Esophagus squamous epithelium (tissue), 5 donors: Measurements from ENCODE around the gene DVL1. TPM values are rescaled to one million over a fixed set of nuclear protein-coding genes. Genes with fewer than 3 reads are reported as not detected.

Experiments used
- DNase-seq: peaks from one replicate; lab custom pipeline; 2025; lab: John Stamatoyannopoulos, UW
- H3K27ac ChIP-seq, 4 donors: fragments of 200-600 bp; sonication (generic); one replicate each; pipeline ENCODE4 v1.5.1; 2016 to 2019; ENCODE audit warnings: mild to moderate bottlenecking in 1 of 4
- H3K27me3 ChIP-seq, 4 donors: fragments of 200-600 bp; sonication (generic); 1 replicate in 3 of 4; 2 replicates in 1 of 4; pipeline versions ENCODE4 v1.5.1 to v1.6.0; 2017 to 2021; ENCODE audit warnings: antibody characterized with exemption in 1 of 4
- H3K36me3 ChIP-seq, 3 donors: fragments of 200-600 bp; sonication (generic); one replicate each; pipeline ENCODE4 v1.5.1; 2016 to 2019
- H3K4me1 ChIP-seq, 3 donors: fragments of 200-600 bp; sonication (generic); one replicate each; pipeline ENCODE4 v1.5.1; 2017 to 2019
- H3K4me3 ChIP-seq, 4 donors: fragments of 200-600 bp; sonication (generic); 1 replicate in 3 of 4; 2 replicates in 1 of 4; pipeline ENCODE4 v1.5.1; 2016 to 2019; ENCODE audit warnings: mild to moderate bottlenecking in 2 of 4, moderate library complexity in 1 of 4
- H3K9me3 ChIP-seq, 3 donors: fragments of 200-600 bp; sonication (generic); one replicate each; pipeline ENCODE4 v1.5.1; 2016 to 2019
- POLR2A ChIP-seq, 4 donors: fragments of 450-650 bp; IDR thresholded peaks; one replicate each; pipeline ENCODE4 v1.6.1; 2017; ENCODE audit warnings: antibody characterized with exemption in 4 of 4, mild to moderate bottlenecking in 4 of 4, moderate library complexity in 3 of 4
- WGBS, 2 donors: methylation state at CpG; one replicate each; pipeline ENCODE4 v1.1.5; 2018; 5-methylcytosine and 5-hydroxymethylcytosine counted together
- intact Hi-C: fragments of 100-400 bp; cut with DNase I; formaldehyde crosslinking; loops from one replicate; pipeline ENCODE4 v1.15.0; 2022
- total RNA-seq, 4 donors: library from RNA; depleted of rRNA; stranded (reverse); fragments of >200 nt; gene quantifications; one replicate each; pipeline ENCODE4 v1.1.0, GENCODE V29; 2016
- TF ChIP-seq, protein P1 (sequence below), 6 experiments: fragments of 450-650 bp in 4 of 6; fragments of 200-600 bp in 2 of 6; sonication (generic) in 2 of 6; IDR thresholded peaks; one replicate each; pipeline ENCODE4 v1.5.1; 2016 to 2019; ENCODE audit warnings: antibody characterized with exemption in 6 of 6, mild to moderate bottlenecking in 4 of 6, moderate library complexity in 4 of 6
- donor health status: DM: yes; HTN: yes; CAD: no.

DVL1 gene
- total RNA-seq, 4 donors from 2014 or later, result 63.5 to 111 (median 88.0) TPM

GRCh38 chr1:1313500-1314236 lies 35.5 kb downstream of the DVL1 start:
- DNase-seq, result no peak
- no peaks in the 10 kb centered on the region for H3K9me3 ChIP-seq

GRCh38 chr1:1312450-1313314 lies 36.5 kb downstream of the DVL1 start:
- Histone ChIP-seq H3K27ac (no peak overlapping the region), H3K27me3 (no peaks in the 10 kb centered on the region), H3K4me3 (no peak overlapping the region), H3K4me1 (peaks cover 21 to 55% (median 26%) of the 10 kb centered on the region in 3 donors), H3K9me3 (no peaks in the 10 kb centered on the region), H3K36me3 (peaks cover 34 to 73% (median 34%) of the 10 kb centered on the region in 3 donors)
- DNase-seq, result no peak
- no peak for TF ChIP-seq POLR2A (IDR thresholded peaks at IDR 0.05)
- TF ChIP-seq, protein P1, sequence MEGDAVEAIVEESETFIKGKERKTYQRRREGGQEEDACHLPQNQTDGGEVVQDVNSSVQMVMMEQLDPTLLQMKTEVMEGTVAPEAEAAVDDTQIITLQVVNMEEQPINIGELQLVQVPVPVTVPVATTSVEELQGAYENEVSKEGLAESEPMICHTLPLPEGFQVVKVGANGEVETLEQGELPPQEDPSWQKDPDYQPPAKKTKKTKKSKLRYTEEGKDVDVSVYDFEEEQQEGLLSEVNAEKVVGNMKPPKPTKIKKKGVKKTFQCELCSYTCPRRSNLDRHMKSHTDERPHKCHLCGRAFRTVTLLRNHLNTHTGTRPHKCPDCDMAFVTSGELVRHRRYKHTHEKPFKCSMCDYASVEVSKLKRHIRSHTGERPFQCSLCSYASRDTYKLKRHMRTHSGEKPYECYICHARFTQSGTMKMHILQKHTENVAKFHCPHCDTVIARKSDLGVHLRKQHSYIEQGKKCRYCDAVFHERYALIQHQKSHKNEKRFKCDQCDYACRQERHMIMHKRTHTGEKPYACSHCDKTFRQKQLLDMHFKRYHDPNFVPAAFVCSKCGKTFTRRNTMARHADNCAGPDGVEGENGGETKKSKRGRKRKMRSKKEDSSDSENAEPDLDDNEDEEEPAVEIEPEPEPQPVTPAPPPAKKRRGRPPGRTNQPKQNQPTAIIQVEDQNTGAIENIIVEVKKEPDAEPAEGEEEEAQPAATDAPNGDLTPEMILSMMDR (IDR thresholded peaks at IDR 0.05), result no peak
- 100% methylated on average over 1 of the region's 49 CpGs; no CpG with 5 or more reads in 1 of the 2 donors for WGBS, 2 donors
- intact Hi-C loops, result no loop called here

More at GRCh38 chr1:1313500-1314236, 35.5 kb downstream of the DVL1 start:
- 71 to 85% methylated on average over 6 of the region's 37 CpGs for WGBS, 2 donors
- H3K4me3 ChIP-seq, result no peak overlapping the region
- H3K27ac ChIP-seq, result no peak overlapping the region
- H3K4me1 ChIP-seq, result peaks cover 31 to 64% (median 33%) of the 10 kb centered on the region in 3 donors
- no peak for TF ChIP-seq POLR2A (IDR thresholded peaks at IDR 0.05)
- TF ChIP-seq, protein P1 (IDR thresholded peaks at IDR 0.05), result no peak
- intact Hi-C loops, result no loop called here
- peaks cover 34 to 74% (median 34%) of the 10 kb centered on the region in 3 donors for H3K36me3 ChIP-seq
- no peaks in the 10 kb centered on the region for H3K27me3 ChIP-seq

- Histone ChIP-seq H3K27ac (peak overlapping the region; percentile 28 to 99 (median 96)), H3K4me3 (peak overlapping the region in 1 of 4 donors; percentile 76), H3K4me1 (peaks cover 23 to 54% (median 33%) of the 10 kb centered on the region in 3 donors), H3K9me3 (no peaks in the 10 kb centered on the region), H3K27me3 (no peaks in the 10 kb centered on the region), H3K36me3 (peaks cover 34 to 62% (median 34%) of the 10 kb centered on the region in 3 donors)
- DNase-seq, result no peak
- intact Hi-C loops, result no loop called here
- WGBS, 2 donors, result 100% methylated on average over 1 to 2 of the region's 22 CpGs
- TF ChIP-seq, protein P1 (IDR thresholded peaks at IDR 0.05), result no peak
Observed at GRCh38 chr1:1311107-1312104, 37.8 kb downstream of the DVL1 start.

DNA sequence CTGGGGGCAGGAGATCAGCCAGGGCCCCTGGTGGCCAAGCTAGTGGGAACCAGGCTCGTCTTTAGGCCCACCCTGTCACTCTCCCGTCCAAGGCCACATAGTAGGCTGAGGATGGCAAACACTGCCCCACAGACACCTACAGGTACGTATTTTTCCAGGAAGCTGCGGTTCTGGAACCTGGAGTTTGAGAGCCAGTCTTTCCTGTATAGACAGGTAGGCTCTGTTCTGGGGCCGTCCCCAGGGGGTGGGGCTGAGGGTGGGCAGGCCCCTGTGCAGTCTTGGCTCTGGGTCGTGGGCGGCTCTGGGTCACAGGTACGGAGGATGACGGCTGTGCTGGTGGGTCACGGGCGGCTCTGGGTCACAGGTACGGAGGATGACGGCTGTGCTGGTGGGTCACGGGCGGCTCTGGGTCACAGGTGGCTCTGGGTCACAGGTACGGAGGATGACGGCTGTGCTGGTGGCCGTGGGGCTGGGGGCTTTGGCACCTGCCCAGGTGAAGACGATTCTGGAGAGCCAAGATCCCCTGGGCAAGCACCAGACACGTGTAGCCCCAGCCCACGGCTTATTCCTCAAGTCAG lies 38.7 kb downstream of the DVL1 start:
- TF ChIP-seq POLR2A (IDR thresholded peaks at IDR 0.05), result peak in 1 of 4 donors; percentile 7
- TF ChIP-seq, protein P1 (IDR thresholded peaks at IDR 0.05), result no peak
- Histone ChIP-seq H3K9me3 (no peaks in the 10 kb centered on the region), H3K4me3 (peak overlapping the region; percentile 70 to 76 (median 74)), H3K27me3 (no peaks in the 10 kb centered on the region), H3K36me3 (peaks cover 34 to 55% (median 34%) of the 10 kb centered on the region in 3 donors), H3K4me1 (peaks cover 32 to 57% (median 41%) of the 10 kb centered on the region in 3 donors), H3K27ac (peak overlapping the region; percentile 95 to 99 (median 98))
- intact Hi-C loops, result no loop called here
- no peak for DNase-seq
- WGBS, 2 donors, result 52 to 60% methylated on average over 2 to 4 of the region's 21 CpGs
